H1 (cell line): Measurements from ENCODE around the gene HTR3D. TPM values are rescaled to one million over a fixed set of nuclear protein-coding genes. Genes with fewer than 3 reads are reported as not detected.

Source experiments
- CTCF ChIA-PET: fragments of 300-600 bp; sonication (Branson Sonifier 250); formaldehyde crosslinking; loops from one replicate; lab custom pipeline; 2021; ENCODE audit not compliant: partially characterized antibody; lab: Charles Lee
- POLR2A ChIA-PET: fragments of 300-600 bp; sonication (Branson Sonifier 250); formaldehyde crosslinking; loops from one replicate; lab custom pipeline; 2021; ENCODE audit warnings: inconsistent platforms; ENCODE audit not compliant: partially characterized antibody; lab: Charles Lee
- DNase-seq, 2 experiments: peaks; one replicate each; pipeline versions ENCODE4 v3.0.0 to v3.0.0-alpha.2; 2010 to 2022; ENCODE audit warnings: low spot score in 2 of 2, low read depth in 1 of 2, mixed read lengths in 1 of 2
- FAIRE-seq: peaks from 2 replicates; lab custom pipeline; 2011; peaks lifted over from hg19 to GRCh38; lab: Jason Lieb, UNC
- H2AFZ ChIP-seq: 2 replicates; pipeline ENCODE4 v1.8.1; 2012; ENCODE audit warnings: low read length, inconsistent platforms
- H2AK5ac ChIP-seq: 2 replicates; pipeline ENCODE4 v1.6.1; 2013; ENCODE audit warnings: low read depth, low read length
- H2BK120ac ChIP-seq: replicated peaks from 2 replicates; pipeline ENCODE3; 2013; ENCODE audit warnings: low read depth, low read length, inconsistent platforms
- H2BK12ac ChIP-seq: 2 replicates; pipeline ENCODE4 v1.6.1; 2013; ENCODE audit warnings: low read depth, low read length
- H2BK15ac ChIP-seq: 2 replicates; pipeline ENCODE4 v1.6.1; 2013; ENCODE audit warnings: low read length
- H2BK20ac ChIP-seq: 2 replicates; pipeline ENCODE4 v1.6.1; 2013; ENCODE audit warnings: low read length
- H2BK5ac ChIP-seq: 2 replicates; pipeline ENCODE4 v1.6.1; 2013; ENCODE audit warnings: low read depth, low read length
- H3K14ac ChIP-seq: 2 replicates; pipeline ENCODE4 v1.6.1; 2013; ENCODE audit warnings: inconsistent platforms; ENCODE audit not compliant: insufficient read length
- H3K18ac ChIP-seq: 2 replicates; pipeline ENCODE4 v1.6.1; 2013; ENCODE audit warnings: low read length; ENCODE audit errors: extremely low read depth
- H3K23ac ChIP-seq: 2 replicates; pipeline ENCODE4 v1.6.1; 2013; ENCODE audit warnings: inconsistent platforms; ENCODE audit not compliant: insufficient read length
- H3K23me2 ChIP-seq: 2 replicates; pipeline ENCODE4 v1.6.1; 2013; ENCODE audit warnings: low read depth, low read length
- H3K27ac ChIP-seq: 2 replicates; pipeline ENCODE4 v1.6.1; 2011; ENCODE audit warnings: low read depth, low read length, inconsistent platforms
- H3K27me3 ChIP-seq, 4 experiments: replicated peaks in 1 of 4; 1 replicate in 1 of 4; 2 replicates in 3 of 4; pipeline versions ENCODE4 v1.6.1 to v1.8.1; 2011 to 2013; ENCODE audit warnings: low read length in 3 of 4, mild to moderate bottlenecking in 3 of 4, inconsistent platforms in 2 of 4, mixed read lengths in 2 of 4, moderate library complexity in 1 of 4; ENCODE audit not compliant: control insufficient read depth in 3 of 4, insufficient read depth in 3 of 4; ENCODE audit errors: extremely low read depth in 1 of 4
- H3K36me3 ChIP-seq, 4 experiments: 2 replicates each; pipeline versions ENCODE4 v1.6.1 to v1.8.1; 2011 to 2013; ENCODE audit warnings: mild to moderate bottlenecking in 4 of 4, low read length in 3 of 4, moderate library complexity in 2 of 4, control low read depth in 1 of 4, inconsistent platforms in 1 of 4; ENCODE audit not compliant: insufficient read depth in 4 of 4, control insufficient read depth in 2 of 4
- H3K4ac ChIP-seq: replicated peaks from 2 replicates; pipeline ENCODE3; 2013; ENCODE audit warnings: low read length, low read depth, mixed read lengths, inconsistent platforms; ENCODE audit not compliant: insufficient read length
- H3K4me1 ChIP-seq, 4 experiments: replicated peaks in 1 of 4; 1 replicate in 1 of 4; 2 replicates in 3 of 4; pipeline versions ENCODE4 v1.6.1 to v1.8.1; 2011 to 2013; ENCODE audit warnings: low read length in 3 of 4, inconsistent platforms in 2 of 4, mixed read lengths in 1 of 4; ENCODE audit not compliant: insufficient read depth in 4 of 4, control insufficient read depth in 3 of 4
- H3K4me2 ChIP-seq, 2 experiments: 2 replicates each; pipeline versions ENCODE4 v1.6.1 to v1.8.1; 2011 to 2013; ENCODE audit warnings: low read depth in 2 of 2, low read length in 2 of 2, control low read depth in 1 of 2, inconsistent platforms in 1 of 2, mild to moderate bottlenecking in 1 of 2; ENCODE audit not compliant: insufficient read depth in 1 of 2
- H3K4me3 ChIP-seq, 4 experiments: fragments of 200-600, 300-600 bp in 1 of 4; sonication (generic), shearing (Covaris generic), sonication (Bioruptor Twin) in 1 of 4; 2 replicates each; pipeline versions ENCODE4 v1.5.1 to v1.8.1; 2011 to 2016; ENCODE audit warnings: low read length in 4 of 4, low read depth in 3 of 4, control low read depth in 2 of 4, inconsistent platforms in 2 of 4, mild to moderate bottlenecking in 2 of 4, mixed read lengths in 1 of 4, moderate library complexity in 1 of 4; ENCODE audit not compliant: insufficient read depth in 2 of 4; ENCODE audit errors: extremely low read depth in 1 of 4
- H3K56ac ChIP-seq: replicated peaks from 2 replicates; pipeline ENCODE3; 2013; ENCODE audit warnings: low read depth, mild to moderate bottlenecking, mixed read lengths, low read length, inconsistent platforms; ENCODE audit not compliant: insufficient read length
- H3K79me1 ChIP-seq: 2 replicates; pipeline ENCODE4 v1.6.1; 2013; ENCODE audit warnings: low read depth, low read length, control low read depth
- H3K79me2 ChIP-seq, 2 experiments: 2 replicates each; pipeline versions ENCODE4 v1.6.1 to v1.8.1; 2012 to 2013; ENCODE audit warnings: low read length in 2 of 2, mild to moderate bottlenecking in 2 of 2, inconsistent platforms in 1 of 2; ENCODE audit not compliant: insufficient read depth in 2 of 2, control insufficient read depth in 1 of 2
- H3K9ac ChIP-seq, 4 experiments: replicated peaks in 1 of 4; 1 replicate in 1 of 4; 2 replicates in 3 of 4; pipeline versions ENCODE4 v1.6.1 to v1.8.1; 2011 to 2013; ENCODE audit warnings: low read depth in 3 of 4, low read length in 3 of 4, control low read depth in 2 of 4, mild to moderate bottlenecking in 2 of 4, moderate library complexity in 2 of 4, inconsistent platforms in 1 of 4; ENCODE audit errors: extremely low read depth in 1 of 4
- H3K9me3 ChIP-seq, 2 experiments: 2 replicates each; pipeline versions ENCODE4 v1.6.1 to v1.8.1; 2012 to 2013; ENCODE audit warnings: mild to moderate bottlenecking in 2 of 2, moderate library complexity in 2 of 2, control low read depth in 1 of 2, inconsistent platforms in 1 of 2, low read depth in 1 of 2, low read length in 1 of 2, mixed read lengths in 1 of 2; ENCODE audit not compliant: insufficient read depth in 2 of 2
- H4K20me1 ChIP-seq, 2 experiments: replicated peaks in 1 of 2; 2 replicates each; pipeline versions ENCODE3 to v1.8.1; 2011 to 2013; ENCODE audit warnings: inconsistent platforms in 2 of 2, low read length in 2 of 2, mild to moderate bottlenecking in 1 of 2; ENCODE audit not compliant: insufficient read depth in 2 of 2, control insufficient read depth in 1 of 2
- H4K5ac ChIP-seq: 2 replicates; pipeline ENCODE4 v1.6.1; 2013; ENCODE audit warnings: low read length, low read depth, mixed read lengths, inconsistent platforms; ENCODE audit not compliant: insufficient read length
- H4K8ac ChIP-seq: 2 replicates; pipeline ENCODE4 v1.8.0; 2013; ENCODE audit warnings: mild to moderate bottlenecking, moderate library complexity, low read length, inconsistent platforms; ENCODE audit not compliant: insufficient read depth; ENCODE audit errors: extremely low read depth
- H4K91ac ChIP-seq: replicated peaks from 2 replicates; pipeline ENCODE3; 2013; ENCODE audit warnings: low read length, mixed read lengths, inconsistent platforms; ENCODE audit not compliant: insufficient read length
- BACH1 ChIP-seq: IDR thresholded peaks from 2 replicates; pipeline ENCODE4 v1.6.1; 2012; ENCODE audit warnings: low read length, improper control_type of control experiment
- EP300 ChIP-seq, 2 experiments: IDR thresholded peaks; 1 replicate in 1 of 2; 2 replicates in 1 of 2; pipeline ENCODE4 v1.6.1; 2011 to 2012; ENCODE audit warnings: low read depth in 2 of 2, low read length in 2 of 2, mild to moderate bottlenecking in 2 of 2, borderline replicate concordance in 1 of 2, inconsistent platforms in 1 of 2, moderate library complexity in 1 of 2
- FOSL1 ChIP-seq: IDR thresholded peaks from 2 replicates; pipeline ENCODE4 v1.6.1; 2011; ENCODE audit warnings: mild to moderate bottlenecking, low read depth, low read length, moderate library complexity; ENCODE audit not compliant: insufficient read depth
- HDAC2 ChIP-seq, 2 experiments: fragments of 300-600 bp in 1 of 2; sonication (generic) in 1 of 2; IDR thresholded peaks; 2 replicates each; pipeline ENCODE4 v1.6.1; 2011 to 2012; ENCODE audit warnings: low read depth in 2 of 2, low read length in 2 of 2, mild to moderate bottlenecking in 2 of 2, moderate library complexity in 2 of 2, borderline replicate concordance in 1 of 2, inconsistent platforms in 1 of 2
- POLR2A ChIP-seq, 2 experiments: IDR thresholded peaks; 1 replicate in 1 of 2; 2 replicates in 1 of 2; pipeline ENCODE4 v1.6.1; 2011; ENCODE audit warnings: low read depth in 2 of 2, low read length in 2 of 2, mild to moderate bottlenecking in 2 of 2; ENCODE audit errors: control extremely low read depth in 1 of 2
- SP2 ChIP-seq: IDR thresholded peaks from 2 replicates; pipeline ENCODE4 v1.6.1; 2012; ENCODE audit warnings: mild to moderate bottlenecking, low read length, inconsistent platforms
- USF2 ChIP-seq: IDR thresholded peaks from 2 replicates; pipeline ENCODE4 v1.6.1; 2011; ENCODE audit warnings: low read length, improper control_type of control experiment
- YY1 ChIP-seq: IDR thresholded peaks from 2 replicates; pipeline ENCODE4 v1.6.1; 2011; ENCODE audit warnings: low read depth, mild to moderate bottlenecking, low read length
- WGBS, 2 experiments: shearing (Covaris generic) in 1 of 2; methylation state at CpG; one replicate each; pipeline versions ENCODE4 v1.1.6 to v1.1.7; 2013 to 2015; ENCODE audit warnings: low lambda C conversion rate in 2 of 2, mixed read lengths in 2 of 2, inconsistent platforms in 1 of 2, low coverage in 1 of 2, missing lambda C conversion rate in 1 of 2; ENCODE audit not compliant: insufficient replicate concordance in 2 of 2, insufficient coverage in 1 of 2, insufficient read length in 1 of 2; ENCODE audit errors: extremely low coverage in 1 of 2, missing lambda C conversion rate in 1 of 2; 5-methylcytosine and 5-hydroxymethylcytosine counted together
- polyA plus RNA-seq, 7 experiments: library from polyadenylated mRNA; depleted of rRNA in 3 of 7; stranded (reverse) in 5 of 7; unstranded in 2 of 7; fragments of >200 nt in 5 of 7; fragments of 200-250 nt in 2 of 7; gene quantifications; 1 replicate in 5 of 7; 2 replicates in 1 of 7; 4 replicates in 1 of 7; pipeline versions ENCODE4 v1.2.1 to v1.2.3, GENCODE V29; 2011 to 2013; ENCODE audit warnings: missing spikeins in 2 of 7, mixed read lengths in 2 of 7
- total RNA-seq: library from RNA; stranded (reverse); fragmentation: NEBNext Ultra II Directional; extraction: Animal tissue kit (Norgen Biotek cat#: 25700); gene quantifications from 2 replicates; pipeline ENCODE4 v1.2.1, GENCODE V29; 2021

Gene HTR3D
- total and polyA plus RNA-seq, 2 of the 8 experiments (the other 6 are each of a cell fraction or from before 2014, with no cell fraction given) = not detected

- H3K79me2 ChIP-seq = no peaks in the 10 kb centered on the region
- TF ChIP-seq POLR2A (IDR thresholded peaks at IDR 0.05; ENCODE audit: control extremely low read depth in 1 of 2, low read depth in 2 of 2, low read length in 2 of 2) (no peak), EP300 (IDR thresholded peaks at IDR 0.05; ENCODE audit: borderline replicate concordance in 1 of 2, low read depth in 2 of 2, low read length in 2 of 2) (no peak), HDAC2 (IDR thresholded peaks at IDR 0.05; ENCODE audit: borderline replicate concordance in 1 of 2, low read depth in 2 of 2, low read length in 2 of 2) (no peak), USF2 (no peak), YY1 (no peak), BACH1 (no peak), SP2 (no peak), FOSL1 (no peak)
- no peaks in the 10 kb centered on the region for H3K27me3 ChIP-seq
- no peak overlapping the region for H2BK12ac ChIP-seq
- H3K23ac ChIP-seq = no peak overlapping the region
- no peak overlapping the region for H2BK120ac ChIP-seq
- H2BK5ac ChIP-seq = no peak overlapping the region
- no peak overlapping the region for H3K4me3 ChIP-seq
- no peak for DNase-seq
- no peak overlapping the region for H3K9ac ChIP-seq
- no peak overlapping the region for H2AK5ac ChIP-seq
- POLR2A ChIA-PET = no interaction called here
- no peak for FAIRE-seq
- H3K9me3 ChIP-seq = no peaks in the 10 kb centered on the region
- H3K4me2 ChIP-seq = no peak overlapping the region
- no peak overlapping the region for H4K5ac ChIP-seq
- H2AFZ ChIP-seq = peak overlapping the region; percentile 42; the same call in 1 of the 2 replicates
- H3K18ac ChIP-seq = no peak overlapping the region
- WGBS, 2 experiments = 85% methylated on average over 7 of the region's 7 CpGs; no CpG with 5 or more reads in 1 of the 2 experiments
- no peak overlapping the region for H2BK20ac ChIP-seq
- H3K14ac ChIP-seq = no peak overlapping the region
- H3K4me1 ChIP-seq = 0 out of 7 replicates have a peak, but pooled peaks cover 0 to 2% (median 0%) of the 10 kb centered on the region in 4 experiments
- no peaks in the 10 kb centered on the region for H3K23me2 ChIP-seq
- no peak overlapping the region for H3K4ac ChIP-seq
- H3K56ac ChIP-seq = no peak overlapping the region
- H4K8ac ChIP-seq = no peak overlapping the region
- no peaks in the 10 kb centered on the region for H4K20me1 ChIP-seq
- no peaks in the 10 kb centered on the region for H3K79me1 ChIP-seq
- H3K27ac ChIP-seq = no peak overlapping the region
- CTCF ChIA-PET = interaction anchor here (1.2 kb wide), 2 partner anchors 15 to 164 kb away, joined by 4 read pairs; no protein-coding TSS in a partner anchor
- H3K36me3 ChIP-seq = no peaks in the 10 kb centered on the region
- H4K91ac ChIP-seq = no peak overlapping the region
- no peak overlapping the region for H2BK15ac ChIP-seq
Measured at GRCh38 chr3:184059424-184059823, 27.9 kb downstream of the HTR3D start.
